Raji (cell line): ENCODE data around the gene TXNRD3.

Experiments
- POLR2A ChIP-seq: IDR thresholded peaks from 2 replicates; pipeline ENCODE4 v1.6.1; 2011; ENCODE audit warnings: low read depth, low read length, control low read depth; ENCODE audit not compliant: insufficient read depth

Gene TXNRD3

GRCh38 chr3:126630020-126630419 lies 24.9 kb downstream of the TXNRD3 start:
- TF ChIP-seq POLR2A = no peak

- no peak for TF ChIP-seq POLR2A
These were observed 32.2 kb downstream of the TXNRD3 start for GRCh38 chr3:126622694-126623093.

GRCh38 chr3:126621627-126622345 lies 33.1 kb downstream of the TXNRD3 start:
- no peak for TF ChIP-seq POLR2A

GRCh38 chr3:126621171-126621570 lies 33.8 kb downstream of the TXNRD3 start:
- no peak for TF ChIP-seq POLR2A

- TF ChIP-seq POLR2A = no peak
These were observed 34.2 kb downstream of the TXNRD3 start for GRCh38 chr3:126620738-126621137.

GRCh38 chr3:126618760-126619159 lies 36.2 kb downstream of the TXNRD3 start:
- no peak for TF ChIP-seq POLR2A

- no peak for TF ChIP-seq POLR2A
These were observed 36.9 kb downstream of the TXNRD3 start for GRCh38 chr3:126618021-126618420.

GRCh38 chr3:126617571-126617970 lies 37.4 kb downstream of the TXNRD3 start:
- TF ChIP-seq POLR2A = no peak

GRCh38 chr3:126616931-126617330 lies 38.0 kb downstream of the TXNRD3 start:
- TF ChIP-seq POLR2A = no peak

GRCh38 chr3:126613479-126614188 lies 41.3 kb downstream of the TXNRD3 start:
- no peak for TF ChIP-seq POLR2A

- no peak for TF ChIP-seq POLR2A
These were observed 42.3 kb downstream of the TXNRD3 start for GRCh38 chr3:126612479-126613205.

- no peak for TF ChIP-seq POLR2A
These were observed 45.0 kb downstream of the TXNRD3 start for GRCh38 chr3:126609909-126610308.

- no peak for TF ChIP-seq POLR2A
These were observed 47.6 kb downstream of the TXNRD3 start for GRCh38 chr3:126607214-126607908.

GRCh38 chr3:126606001-126606400 lies 48.9 kb downstream of the TXNRD3 start:
- TF ChIP-seq POLR2A = no peak

- no peak for TF ChIP-seq POLR2A
These were observed 50.2 kb downstream of the TXNRD3 start for GRCh38 chr3:126604691-126605090.
